Endothelial cell of umbilical vein (primary cell): ENCODE results near the gene ASXL2. TPM values are rescaled to one million over a fixed set of nuclear protein-coding genes. Genes with fewer than 3 reads are reported as not detected.

Experiments
- BruUV-seq: library from RNA; stranded (reverse); fragments of 400-500 nt; replicated peaks from 2 replicates; lab custom pipeline; 2021; lab: Mats Ljungman, UMichigan
- CTCF ChIA-PET: fragments of 300-600, 350-600 bp; sonication (Branson Sonifier 250); formaldehyde crosslinking; loops from one replicate; lab custom pipeline; 2021; ENCODE audit warnings: antibody characterized with exemption, inconsistent platforms; lab: Charles Lee
- POLR2A ChIA-PET: fragments of 300-600, 350-600 bp; sonication (Branson Sonifier 250); formaldehyde crosslinking; loops from one replicate; lab custom pipeline; 2021; ENCODE audit warnings: antibody characterized with exemption, inconsistent platforms; lab: Charles Lee
- DNase-seq: peaks from one replicate; pipeline ENCODE4 v3.0.0-alpha.2; 2011; ENCODE audit warnings: low read depth, low spot score
- FAIRE-seq: peaks from 2 replicates; lab custom pipeline; 2011; peaks lifted over from hg19 to GRCh38; lab: Jason Lieb, UNC
- H2AFZ ChIP-seq: 2 replicates; pipeline ENCODE4 v1.6.0; 2012; ENCODE audit warnings: low read depth, low read length, control low read depth, inconsistent platforms
- H3K27ac ChIP-seq: 2 replicates; pipeline ENCODE4 v1.5.1; 2011; ENCODE audit warnings: low read depth, mild to moderate bottlenecking, control low read depth, low read length, moderate library complexity; ENCODE audit not compliant: insufficient read depth
- H3K27me3 ChIP-seq, 2 experiments: 2 replicates each; pipeline versions ENCODE4 v1.6.0 to v1.6.1; 2011; ENCODE audit warnings: low read length in 2 of 2, mixed read lengths in 1 of 2; ENCODE audit not compliant: control insufficient read depth in 2 of 2, insufficient read depth in 2 of 2
- H3K36me3 ChIP-seq, 2 experiments: 2 replicates in 1 of 2; 3 replicates in 1 of 2; pipeline ENCODE4 v1.5.1; 2011; ENCODE audit warnings: low read length in 2 of 2, mild to moderate bottlenecking in 1 of 2, moderate library complexity in 1 of 2; ENCODE audit not compliant: control insufficient read depth in 2 of 2, insufficient read depth in 2 of 2; ENCODE audit errors: extremely low read depth in 1 of 2
- H3K4me1 ChIP-seq: 3 replicates; pipeline ENCODE4 v1.5.1; 2011; ENCODE audit warnings: mild to moderate bottlenecking, low read length; ENCODE audit not compliant: control insufficient read depth, insufficient read depth; ENCODE audit errors: extremely low read depth
- H3K4me2 ChIP-seq: 2 replicates; pipeline ENCODE4 v1.6.1; 2011; ENCODE audit warnings: low read length, control low read depth, mixed read lengths; ENCODE audit not compliant: insufficient read depth
- H3K4me3 ChIP-seq, 3 experiments: fragments of 200-600 bp in 1 of 3; sonication (generic), shearing (Covaris generic) in 1 of 3; replicated peaks in 1 of 3; 2 replicates each; pipeline ENCODE4 v1.5.1; 2011 to 2016; ENCODE audit warnings: control low read depth in 3 of 3, low read length in 3 of 3, mild to moderate bottlenecking in 2 of 3, inconsistent platforms in 1 of 3, low read depth in 1 of 3, moderate library complexity in 1 of 3; ENCODE audit not compliant: insufficient read depth in 1 of 3
- H3K79me2 ChIP-seq: 2 replicates; pipeline ENCODE4 v1.6.0; 2012; ENCODE audit warnings: low read length, inconsistent platforms; ENCODE audit not compliant: control insufficient read depth, insufficient read depth
- H3K9ac ChIP-seq: replicated peaks from 2 replicates; pipeline ENCODE3; 2011; ENCODE audit warnings: low read length, control low read depth; ENCODE audit not compliant: insufficient read depth; ENCODE audit errors: extremely low read depth
- H3K9me1 ChIP-seq: replicated peaks from 3 replicates; pipeline ENCODE4 v1.6.0; 2011; ENCODE audit warnings: mild to moderate bottlenecking, low read length; ENCODE audit not compliant: control insufficient read depth, insufficient read depth; ENCODE audit errors: extremely low read depth
- H3K9me3 ChIP-seq: replicated peaks from 2 replicates; pipeline ENCODE4 v1.5.1; 2012; ENCODE audit warnings: low read length, inconsistent platforms; ENCODE audit not compliant: control insufficient read depth, insufficient read depth
- H4K20me1 ChIP-seq: replicated peaks from 2 replicates; pipeline ENCODE3; 2011; ENCODE audit warnings: mild to moderate bottlenecking, low read length; ENCODE audit not compliant: control insufficient read depth, insufficient read depth; ENCODE audit errors: extremely low read depth
- EZH2 ChIP-seq: IDR thresholded peaks from 2 replicates; pipeline ENCODE4 v1.6.1; 2012; ENCODE audit warnings: borderline replicate concordance, low read depth, mild to moderate bottlenecking, moderate library complexity, low read length, inconsistent platforms; ENCODE audit not compliant: severe bottlenecking
- FOS ChIP-seq: IDR thresholded peaks from 2 replicates; pipeline ENCODE4 v1.6.1; 2011; ENCODE audit warnings: mild to moderate bottlenecking, low read length, moderate library complexity, borderline replicate concordance; ENCODE audit not compliant: insufficient read depth
- GATA2 ChIP-seq: IDR thresholded peaks from 2 replicates; pipeline ENCODE4 v1.7.0; 2011; ENCODE audit warnings: low read depth, mild to moderate bottlenecking, moderate library complexity, mixed read lengths, low read length; ENCODE audit not compliant: insufficient read length, insufficient read depth
- JUN ChIP-seq: IDR thresholded peaks from 2 replicates; pipeline ENCODE4 v1.6.1; 2011; ENCODE audit warnings: borderline replicate concordance, low read depth; ENCODE audit not compliant: insufficient read length, insufficient read depth
- MYC ChIP-seq: IDR thresholded peaks from one replicate; pipeline ENCODE4 v1.6.1; 2011; ENCODE audit warnings: mild to moderate bottlenecking, low read depth, low read length
- POLR2A ChIP-seq: IDR thresholded peaks from 2 replicates; pipeline ENCODE4 v1.6.1; 2012; ENCODE audit warnings: low read depth, mild to moderate bottlenecking, control low read depth, low read length
- POLR2AphosphoS5 ChIP-seq: IDR thresholded peaks from 2 replicates; pipeline ENCODE4 v1.6.1; 2012; ENCODE audit warnings: low read depth, mild to moderate bottlenecking, control low read depth, low read length, moderate library complexity; ENCODE audit not compliant: insufficient read depth
- dilution Hi-C: fragments of 300-500 bp; cut with MboI; formaldehyde crosslinking; loops from one replicate; pipeline ENCODE4 v1.15.0; 2019; ENCODE audit warnings: low sequenced_read_pairs; ENCODE audit not compliant: extremely low pct_ligation_motif_present
- intact Hi-C: fragments of 100-400 bp; cut with micrococcal nuclease; formaldehyde crosslinking; loops from one replicate; pipeline ENCODE4 v1.10.0; 2022
- polyA plus RNA-seq, 4 experiments: library from polyadenylated mRNA; depleted of rRNA in 3 of 4; stranded (reverse) in 3 of 4; unstranded in 1 of 4; fragments of >200 nt; gene quantifications; 2 replicates each; pipeline versions ENCODE4 v1.2.1 to v1.2.3, GENCODE V29; 2011 to 2012; ENCODE audit warnings: missing spikeins in 1 of 4
- total RNA-seq: library from RNA; stranded (reverse); gene quantifications from 2 replicates; pipeline ENCODE4 v1.2.3, GENCODE V29; 2021
- TF ChIP-seq, protein P1 (sequence below), 2 donors: IDR thresholded peaks; 1 replicate in 1 of 2; 2 replicates in 1 of 2; pipeline ENCODE4 v1.5.1; 2011; ENCODE audit warnings: low read length in 2 of 2, mild to moderate bottlenecking in 2 of 2, moderate library complexity in 2 of 2, control low read depth in 1 of 2, inconsistent platforms in 1 of 2, low read depth in 1 of 2; ENCODE audit not compliant: insufficient read depth in 1 of 2; ENCODE audit errors: extremely low read depth in 1 of 2
- TF ChIP-seq, protein P2 (sequence below): IDR thresholded peaks from 2 replicates; pipeline ENCODE4 v1.6.1; 2011; ENCODE audit not compliant: insufficient read depth, insufficient read length

The ASXL2 gene
- total and polyA plus RNA-seq, 2 donors (not counting 3 experiments of a cell fraction or from before 2014, with no cell fraction given): 6.1 to 33.8 TPM

DNA sequence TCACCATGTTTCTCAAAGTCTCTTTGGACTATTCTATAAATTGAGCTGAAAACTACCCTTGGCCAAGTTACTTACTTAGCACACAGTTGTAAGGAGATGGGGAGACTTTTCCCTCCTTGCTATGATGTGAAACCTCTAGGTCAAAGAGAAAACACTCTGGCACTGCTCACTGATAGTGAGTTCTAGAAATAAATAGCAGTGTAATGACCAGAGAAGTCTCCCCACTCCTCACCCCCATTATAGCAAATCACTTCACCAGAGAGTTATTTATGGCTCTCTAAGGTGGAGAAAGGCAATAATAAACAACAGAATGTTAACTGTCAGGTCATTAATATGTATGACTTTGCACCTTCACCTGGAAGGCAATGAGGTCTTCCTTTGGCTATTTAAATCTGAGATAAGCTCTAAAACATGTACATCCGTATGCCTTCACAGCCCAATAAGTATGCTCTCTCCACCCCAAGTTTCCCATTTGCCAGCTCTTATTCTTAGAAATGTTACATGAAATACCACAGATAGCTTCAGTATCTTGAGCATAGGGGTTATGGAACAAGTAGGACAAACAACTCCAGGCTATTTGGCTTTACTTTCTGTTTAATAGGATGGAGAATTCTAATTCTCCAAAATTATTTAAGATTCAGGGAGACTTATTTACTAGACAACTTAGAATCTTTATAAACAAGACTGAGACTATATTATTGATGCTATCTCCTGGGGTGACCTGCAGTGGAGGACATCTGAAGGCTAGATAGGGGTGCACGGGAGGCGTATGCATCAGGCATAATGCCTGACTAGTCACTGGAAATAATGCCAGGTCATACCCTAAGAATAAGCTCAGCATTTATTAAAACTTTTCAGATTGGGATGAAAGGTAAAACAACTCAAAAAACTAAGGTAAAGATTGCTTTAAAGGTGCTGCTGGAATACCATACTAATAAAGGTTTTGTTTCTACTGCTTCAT lies 139.6 kb downstream of the ASXL2 start:
- Histone ChIP-seq H4K20me1 (no peaks in the 10 kb centered on the region), H3K4me3 (no peak overlapping the region), H3K9ac (no peak overlapping the region), H2AFZ (no peak overlapping the region), H3K4me1 (no peaks in the 10 kb centered on the region), H3K27me3 (no peaks in the 10 kb centered on the region), H3K36me3 (peaks cover 6 to 13% of the 10 kb centered on the region in 2 experiments), H3K9me1 (no peaks in the 10 kb centered on the region), H3K27ac (no peak overlapping the region), H3K4me2 (no peak overlapping the region), H3K9me3 (no peaks in the 10 kb centered on the region), H3K79me2 (no peaks in the 10 kb centered on the region)
- no peak for DNase-seq
- no TSS peak for BruUV-seq
- TF ChIP-seq, protein P1, sequence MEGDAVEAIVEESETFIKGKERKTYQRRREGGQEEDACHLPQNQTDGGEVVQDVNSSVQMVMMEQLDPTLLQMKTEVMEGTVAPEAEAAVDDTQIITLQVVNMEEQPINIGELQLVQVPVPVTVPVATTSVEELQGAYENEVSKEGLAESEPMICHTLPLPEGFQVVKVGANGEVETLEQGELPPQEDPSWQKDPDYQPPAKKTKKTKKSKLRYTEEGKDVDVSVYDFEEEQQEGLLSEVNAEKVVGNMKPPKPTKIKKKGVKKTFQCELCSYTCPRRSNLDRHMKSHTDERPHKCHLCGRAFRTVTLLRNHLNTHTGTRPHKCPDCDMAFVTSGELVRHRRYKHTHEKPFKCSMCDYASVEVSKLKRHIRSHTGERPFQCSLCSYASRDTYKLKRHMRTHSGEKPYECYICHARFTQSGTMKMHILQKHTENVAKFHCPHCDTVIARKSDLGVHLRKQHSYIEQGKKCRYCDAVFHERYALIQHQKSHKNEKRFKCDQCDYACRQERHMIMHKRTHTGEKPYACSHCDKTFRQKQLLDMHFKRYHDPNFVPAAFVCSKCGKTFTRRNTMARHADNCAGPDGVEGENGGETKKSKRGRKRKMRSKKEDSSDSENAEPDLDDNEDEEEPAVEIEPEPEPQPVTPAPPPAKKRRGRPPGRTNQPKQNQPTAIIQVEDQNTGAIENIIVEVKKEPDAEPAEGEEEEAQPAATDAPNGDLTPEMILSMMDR (IDR thresholded peaks at IDR 0.05; ENCODE audit: extremely low read depth in 1 of 2, insufficient read depth in 1 of 2, low read depth in 1 of 2, low read length in 2 of 2): no peak
- no peak for TF ChIP-seq MYC
- no peak for TF ChIP-seq EZH2
- TF ChIP-seq POLR2A: no peak
- no peak for TF ChIP-seq FOS
- TF ChIP-seq, protein P2, sequence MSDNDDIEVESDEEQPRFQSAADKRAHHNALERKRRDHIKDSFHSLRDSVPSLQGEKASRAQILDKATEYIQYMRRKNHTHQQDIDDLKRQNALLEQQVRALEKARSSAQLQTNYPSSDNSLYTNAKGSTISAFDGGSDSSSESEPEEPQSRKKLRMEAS: no peak
- no peak for TF ChIP-seq GATA2
- no peak for TF ChIP-seq POLR2AphosphoS5
- no peak for TF ChIP-seq JUN
- dilution Hi-C loops: no loop called here
- POLR2A ChIA-PET: interaction anchor here (0.6 kb wide), 1 partner anchor 47 kb away, joined by 3 read pairs; no protein-coding TSS in a partner anchor
- CTCF ChIA-PET: interaction anchor here (0.6 to 2.0 kb wide), 4 partner anchors 11 to 168 kb away, joined by 3 to 4 read pairs (median 4); no protein-coding TSS in a partner anchor
- FAIRE-seq: no peak
- intact Hi-C loops: no loop called here
